Stimulated activated CD4-positive, alpha-beta T cell treated with anti-CD3 and anti-CD28 coated beads, Interleukin-4, amount 100 ng/mL, for 48 hours (primary cell): ENCODE measurements around the gene IL17REL.

Experiments used
- DNase-seq, 2 donors: peaks; one replicate each; pipeline ENCODE4 v3.0.0-alpha.2; 2020; ENCODE audit warnings: low read depth in 2 of 2

The IL17REL gene

DNA sequence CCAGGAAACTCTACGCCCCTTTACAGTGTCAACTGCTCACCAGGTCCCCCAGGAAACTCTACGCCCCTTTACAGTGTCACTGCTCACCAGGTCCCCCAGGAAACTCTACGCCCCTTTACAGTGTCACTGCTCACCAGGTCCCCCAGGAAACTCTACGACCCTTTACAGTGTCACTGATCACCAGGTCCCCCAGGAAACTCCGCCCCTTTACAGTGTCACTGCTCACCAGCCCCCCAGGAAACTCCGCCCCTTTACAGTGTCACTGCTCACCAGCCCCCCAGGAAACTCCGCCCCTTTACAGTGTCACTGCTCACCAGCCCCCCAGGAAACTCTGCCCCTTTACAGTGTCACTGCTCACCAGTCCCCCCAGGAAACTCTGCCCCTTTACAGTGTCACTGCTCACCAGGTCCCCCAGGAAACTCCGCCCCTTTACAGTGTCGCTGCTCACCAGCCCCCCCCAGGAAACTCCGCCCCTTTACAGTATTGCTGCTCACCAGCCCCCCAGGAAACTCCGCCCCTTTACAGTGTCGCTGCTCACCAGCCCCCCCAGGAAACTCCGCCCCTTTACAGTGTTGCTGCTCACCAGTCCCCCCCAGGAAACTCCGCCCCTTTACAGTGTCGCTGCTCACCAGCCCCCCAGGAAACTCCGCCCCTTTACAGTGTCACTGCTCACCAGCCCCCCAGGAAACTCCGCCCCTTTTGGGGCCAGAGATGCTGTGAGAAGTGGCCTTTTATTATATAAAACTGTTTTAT, 67.3 kb downstream of the IL17REL start:
- DNase-seq, result peak; percentile 28 to 42
